Astrocyte of the spinal cord (primary cell): Measurements from ENCODE around the gene MZF1.

Experiments used
- DNase-seq: peaks from one replicate; pipeline ENCODE4 v3.0.0; 2011; ENCODE audit warnings: low read depth, low spot score
- H3K4me3 ChIP-seq: 2 replicates; pipeline ENCODE4 v1.5.1; 2011; ENCODE audit warnings: low read depth, mild to moderate bottlenecking, low read length, moderate library complexity
- in situ Hi-C: cut with HindIII; loops from 2 replicates; pipeline ENCODE4 v1.10.0; 2017; ENCODE audit warnings: low sequenced_read_pairs
- TF ChIP-seq, protein P1 (sequence below): IDR thresholded peaks from 2 replicates; pipeline ENCODE4 v1.5.1; 2012; ENCODE audit warnings: low read depth, mild to moderate bottlenecking, low read length, inconsistent platforms

The MZF1 gene

DNA sequence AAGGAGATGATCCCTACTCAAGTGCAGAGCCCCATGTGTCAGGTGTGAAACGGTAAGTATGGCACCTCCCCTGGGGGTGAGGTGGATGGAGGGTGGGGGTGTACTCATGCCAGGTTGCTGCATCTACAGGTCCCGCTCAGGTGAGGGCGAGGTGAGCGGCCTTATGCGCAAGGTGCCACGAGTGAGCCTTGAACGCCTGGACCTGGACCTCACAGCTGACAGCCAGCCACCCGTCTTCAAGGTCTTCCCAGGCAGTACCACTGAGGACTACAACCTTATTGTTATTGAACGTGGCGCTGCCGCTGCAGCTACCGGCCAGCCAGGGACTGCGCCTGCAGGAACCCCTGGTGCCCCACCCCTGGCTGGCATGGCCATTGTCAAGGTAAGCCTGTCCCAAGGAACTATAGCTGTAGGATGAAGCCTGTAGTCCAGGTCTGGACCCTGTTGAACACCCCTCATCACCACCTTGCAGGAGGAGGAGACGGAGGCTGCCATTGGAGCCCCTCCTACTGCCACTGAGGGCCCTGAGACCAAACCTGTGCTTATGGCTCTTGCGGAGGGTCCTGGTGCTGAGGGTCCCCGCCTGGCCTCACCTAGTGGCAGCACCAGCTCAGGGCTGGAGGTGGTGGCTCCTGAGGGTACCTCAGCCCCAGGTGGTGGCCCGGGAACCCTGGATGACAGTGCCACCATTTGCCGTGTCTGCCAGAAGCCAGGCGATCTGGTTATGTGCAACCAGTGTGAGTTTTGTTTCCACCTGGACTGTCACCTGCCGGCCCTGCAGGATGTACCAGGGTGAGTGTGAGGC, 24.1 kb downstream of the MZF1 start:
- in situ Hi-C loops: no loop called here
- TF ChIP-seq, protein P1, sequence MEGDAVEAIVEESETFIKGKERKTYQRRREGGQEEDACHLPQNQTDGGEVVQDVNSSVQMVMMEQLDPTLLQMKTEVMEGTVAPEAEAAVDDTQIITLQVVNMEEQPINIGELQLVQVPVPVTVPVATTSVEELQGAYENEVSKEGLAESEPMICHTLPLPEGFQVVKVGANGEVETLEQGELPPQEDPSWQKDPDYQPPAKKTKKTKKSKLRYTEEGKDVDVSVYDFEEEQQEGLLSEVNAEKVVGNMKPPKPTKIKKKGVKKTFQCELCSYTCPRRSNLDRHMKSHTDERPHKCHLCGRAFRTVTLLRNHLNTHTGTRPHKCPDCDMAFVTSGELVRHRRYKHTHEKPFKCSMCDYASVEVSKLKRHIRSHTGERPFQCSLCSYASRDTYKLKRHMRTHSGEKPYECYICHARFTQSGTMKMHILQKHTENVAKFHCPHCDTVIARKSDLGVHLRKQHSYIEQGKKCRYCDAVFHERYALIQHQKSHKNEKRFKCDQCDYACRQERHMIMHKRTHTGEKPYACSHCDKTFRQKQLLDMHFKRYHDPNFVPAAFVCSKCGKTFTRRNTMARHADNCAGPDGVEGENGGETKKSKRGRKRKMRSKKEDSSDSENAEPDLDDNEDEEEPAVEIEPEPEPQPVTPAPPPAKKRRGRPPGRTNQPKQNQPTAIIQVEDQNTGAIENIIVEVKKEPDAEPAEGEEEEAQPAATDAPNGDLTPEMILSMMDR: no peak
- no peak overlapping the region for H3K4me3 ChIP-seq
- DNase-seq: no peak

DNA sequence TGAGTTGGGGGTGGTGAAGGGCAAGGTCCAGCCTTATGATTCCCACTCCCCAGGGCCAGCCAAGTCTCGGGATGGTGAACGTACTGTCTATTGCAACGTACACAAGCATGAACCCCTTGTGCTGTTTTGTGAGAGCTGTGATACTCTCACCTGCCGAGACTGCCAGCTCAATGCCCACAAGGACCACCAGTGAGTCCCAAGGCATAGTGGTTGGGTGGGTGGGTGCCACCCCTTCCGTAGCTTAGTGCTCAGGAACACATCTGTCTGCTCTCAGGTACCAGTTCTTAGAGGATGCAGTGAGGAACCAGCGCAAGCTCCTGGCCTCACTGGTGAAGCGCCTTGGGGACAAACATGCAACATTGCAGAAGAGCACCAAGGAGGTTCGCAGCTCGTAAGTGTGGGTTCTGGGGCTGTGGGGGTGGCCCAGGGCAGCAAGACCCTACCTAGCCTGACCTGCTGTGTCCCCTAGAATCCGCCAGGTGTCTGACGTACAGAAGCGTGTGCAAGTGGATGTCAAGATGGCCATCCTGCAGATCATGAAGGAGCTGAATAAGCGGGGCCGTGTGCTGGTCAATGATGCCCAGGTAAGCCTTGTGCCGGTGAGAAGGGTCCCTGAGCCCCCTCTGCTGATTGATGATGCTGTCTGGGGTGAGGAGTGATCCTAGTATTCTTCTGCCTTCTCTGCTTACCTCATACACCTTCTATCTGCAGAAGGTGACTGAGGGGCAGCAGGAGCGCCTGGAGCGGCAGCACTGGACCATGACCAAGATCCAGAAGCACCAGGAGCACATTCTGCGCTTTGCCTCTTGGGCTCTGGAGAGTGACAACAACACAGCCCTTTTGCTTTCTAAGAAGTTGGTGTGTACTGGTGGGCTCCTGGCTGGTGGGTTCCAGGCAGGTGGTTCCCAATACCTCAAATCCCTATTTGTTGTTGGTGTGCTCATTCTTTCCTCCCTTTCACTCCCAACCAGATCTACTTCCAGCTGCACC, 25.5 kb downstream of the MZF1 start:
- DNase-seq: no peak
- no peak overlapping the region for H3K4me3 ChIP-seq
- TF ChIP-seq, protein P1: no peak
- in situ Hi-C loops: no loop called here

DNA sequence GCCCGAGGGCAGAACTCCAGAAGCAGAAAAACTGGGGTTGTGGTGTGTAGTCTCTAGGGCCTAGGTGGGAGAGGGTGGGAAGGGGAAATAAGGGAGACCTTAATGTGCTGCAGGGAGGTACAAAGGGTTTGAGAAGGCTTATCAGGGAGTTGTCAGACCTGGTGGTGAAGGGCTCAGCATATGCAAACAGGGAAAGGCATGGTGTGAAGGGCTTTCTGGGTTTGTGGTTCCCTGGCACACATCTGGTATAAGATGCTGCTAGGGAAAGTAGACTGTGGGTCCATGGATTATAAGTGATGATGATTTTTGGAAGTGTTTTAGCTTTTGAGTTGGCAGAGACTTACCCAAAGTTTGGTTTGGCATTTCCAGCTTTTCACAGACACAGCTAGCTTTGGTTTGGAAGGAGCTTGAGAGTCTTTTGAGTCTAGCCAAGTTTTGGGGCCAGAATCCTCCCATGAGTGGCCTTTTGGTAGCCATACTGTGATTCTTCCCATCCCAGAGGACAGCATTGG, 27.1 kb downstream of the MZF1 start:
- in situ Hi-C loops: no loop called here
- DNase-seq: no peak
- peak overlapping the region; percentile 91 for H3K4me3 ChIP-seq
- TF ChIP-seq, protein P1: no peak

DNA sequence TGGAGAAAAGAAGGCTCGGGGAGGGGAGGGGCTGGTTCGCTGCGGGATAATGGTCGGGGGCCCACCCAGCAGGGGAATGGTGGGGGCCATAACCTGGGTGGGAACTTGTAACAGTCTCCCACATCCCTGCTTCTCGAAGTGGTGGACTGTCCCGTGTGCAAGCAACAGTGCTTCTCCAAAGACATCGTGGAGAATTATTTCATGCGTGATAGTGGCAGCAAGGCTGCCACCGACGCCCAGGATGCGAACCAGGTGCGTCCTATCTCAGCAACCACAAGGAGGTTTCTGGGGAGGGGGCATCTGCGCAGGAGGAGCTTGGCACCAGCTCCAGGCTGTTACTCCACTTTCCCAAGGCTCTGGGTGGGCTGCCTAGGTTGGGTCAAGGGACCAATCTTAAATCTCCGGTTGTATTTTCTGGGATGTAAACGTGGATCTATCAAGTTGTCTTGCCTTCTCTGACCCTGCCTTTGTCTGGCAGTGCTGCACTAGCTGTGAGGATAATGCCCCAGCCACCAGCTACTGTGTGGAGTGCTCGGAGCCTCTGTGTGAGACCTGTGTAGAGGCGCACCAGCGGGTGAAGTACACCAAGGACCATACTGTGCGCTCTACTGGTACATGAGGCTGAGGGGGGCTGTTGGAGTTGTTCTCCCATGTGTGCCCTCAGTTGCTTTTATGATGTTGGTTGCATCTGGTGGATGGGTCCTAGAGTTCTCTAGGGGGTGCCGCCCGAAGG, 27.7 kb downstream of the MZF1 start:
- DNase-seq: no peak
- in situ Hi-C loops: no loop called here
- TF ChIP-seq, protein P1: no peak
- peak overlapping the region; percentile 91 for H3K4me3 ChIP-seq

DNA sequence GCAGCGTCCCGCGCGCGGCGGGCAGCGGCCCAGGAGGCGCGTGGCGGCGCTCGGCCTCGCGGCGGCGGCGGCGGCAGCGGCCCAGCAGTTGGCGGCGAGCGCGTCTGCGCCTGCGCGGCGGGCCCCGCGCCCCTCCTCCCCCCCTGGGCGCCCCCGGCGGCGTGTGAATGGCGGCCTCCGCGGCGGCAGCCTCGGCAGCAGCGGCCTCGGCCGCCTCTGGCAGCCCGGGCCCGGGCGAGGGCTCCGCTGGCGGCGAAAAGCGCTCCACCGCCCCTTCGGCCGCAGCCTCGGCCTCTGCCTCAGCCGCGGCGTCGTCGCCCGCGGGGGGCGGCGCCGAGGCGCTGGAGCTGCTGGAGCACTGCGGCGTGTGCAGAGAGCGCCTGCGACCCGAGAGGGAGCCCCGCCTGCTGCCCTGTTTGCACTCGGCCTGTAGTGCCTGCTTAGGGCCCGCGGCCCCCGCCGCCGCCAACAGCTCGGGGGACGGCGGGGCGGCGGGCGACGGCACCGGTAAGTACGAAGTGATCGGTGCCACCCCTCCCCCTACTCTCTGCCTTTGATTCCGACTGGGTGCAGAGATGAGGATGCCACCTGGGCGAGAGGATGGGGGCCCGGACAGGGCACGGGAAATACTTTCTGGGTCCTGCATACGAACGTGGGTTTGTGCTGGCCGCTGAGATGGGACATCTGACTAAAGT, 28.4 kb downstream of the MZF1 start:
- DNase-seq: peak; percentile 29
- in situ Hi-C loops: no loop called here
- TF ChIP-seq, protein P1: no peak
- H3K4me3 ChIP-seq: peak overlapping the region; percentile 91
